ENCODE measurements around the gene PTTG2.
"Not testable (repeated sequence)": the region's sequence is repeated elsewhere in the genome, so short reads cannot be mapped to it uniquely, and the experiment has no call there.

Gene PTTG2

DNA sequence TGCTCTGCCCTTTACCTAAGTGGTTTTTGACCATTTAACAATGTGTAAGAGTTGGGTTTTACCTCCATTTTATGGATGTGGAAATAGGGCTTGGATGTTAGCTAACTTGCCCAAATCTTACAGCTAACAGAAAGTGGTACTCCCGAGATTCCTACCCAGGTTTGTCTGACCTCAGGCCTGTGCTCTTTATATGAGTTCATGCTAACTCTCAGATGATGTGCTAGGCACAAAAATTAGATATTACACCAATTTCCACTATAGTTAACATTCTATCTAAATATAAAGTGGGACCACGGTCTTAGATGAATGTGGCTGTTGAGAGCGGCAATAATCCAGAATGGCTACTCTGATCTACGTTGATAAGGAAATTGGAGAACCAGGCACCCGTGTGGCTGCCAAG lies at the start of gene PTTG2:
TSS of gene PTTG2 (plus strand) at position 301 of the 400 bp plus-strand sequence. CDS start at position 338, 37 bp downstream.
- DNase-seq, result no peak

- no peak for DNase-seq
Observed at GRCh38 chr4:37914539-37914938, 45.7 kb upstream of the PTTG2 start.

DNA sequence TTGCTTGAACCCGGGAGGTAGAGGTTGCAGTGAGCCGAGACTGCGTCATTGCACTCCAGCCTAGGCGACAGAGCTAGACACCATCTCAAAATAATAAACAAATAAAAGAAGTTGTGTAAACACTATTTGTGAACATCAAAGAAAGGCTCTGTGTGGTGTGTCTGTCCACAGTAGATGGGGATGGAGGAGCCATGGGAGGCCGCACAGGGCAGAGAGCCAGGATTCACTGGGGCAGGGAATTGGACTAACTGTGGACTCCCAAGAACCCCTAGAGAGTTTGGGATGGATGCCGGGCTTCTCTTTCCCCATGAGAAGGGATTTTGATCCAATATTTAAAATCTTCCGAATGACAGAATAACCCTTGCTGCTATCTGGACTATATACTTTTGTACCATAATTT lies 42.8 kb upstream of the PTTG2 start:
- DNase-seq, result no peak

DNA sequence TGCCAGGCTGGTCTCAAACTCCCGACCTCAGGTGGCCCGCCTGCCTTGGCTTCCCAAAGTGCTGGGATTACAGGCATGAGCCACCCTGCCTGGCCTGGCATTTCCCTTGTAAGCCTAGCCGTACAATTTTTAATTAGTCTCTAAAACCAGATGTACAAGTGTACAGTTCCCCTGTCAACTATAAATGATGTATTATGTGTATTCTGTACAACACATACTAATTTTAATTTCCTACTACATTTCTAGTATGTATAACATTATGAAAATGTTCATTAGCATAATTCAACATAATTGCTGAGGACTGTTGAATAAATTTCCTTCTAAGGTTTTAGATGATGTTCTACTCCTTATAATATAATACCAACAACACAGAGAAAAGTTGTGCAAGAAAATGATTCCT lies 41.5 kb upstream of the PTTG2 start:
- DNase-seq, result no peak

DNA sequence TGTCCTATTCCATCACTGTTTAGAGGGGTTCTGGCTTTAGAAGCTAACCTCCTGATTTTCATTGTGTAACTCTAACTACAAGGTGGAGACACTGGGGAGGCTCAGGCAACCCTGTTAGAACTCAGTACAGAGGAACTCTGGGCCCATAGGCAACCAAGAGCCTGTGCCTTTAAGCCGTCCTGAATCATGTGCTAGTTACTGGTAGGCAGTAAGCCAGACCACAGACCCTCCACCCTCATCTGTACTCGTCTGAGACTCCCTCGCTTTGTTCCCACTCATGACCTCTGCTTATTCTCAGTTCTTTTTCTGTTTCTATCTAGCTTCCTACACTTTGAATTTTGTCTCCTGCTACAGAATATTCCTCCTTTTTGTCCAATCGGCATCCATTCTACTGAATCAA lies 37.9 kb upstream of the PTTG2 start:
- no peak for DNase-seq

DNA sequence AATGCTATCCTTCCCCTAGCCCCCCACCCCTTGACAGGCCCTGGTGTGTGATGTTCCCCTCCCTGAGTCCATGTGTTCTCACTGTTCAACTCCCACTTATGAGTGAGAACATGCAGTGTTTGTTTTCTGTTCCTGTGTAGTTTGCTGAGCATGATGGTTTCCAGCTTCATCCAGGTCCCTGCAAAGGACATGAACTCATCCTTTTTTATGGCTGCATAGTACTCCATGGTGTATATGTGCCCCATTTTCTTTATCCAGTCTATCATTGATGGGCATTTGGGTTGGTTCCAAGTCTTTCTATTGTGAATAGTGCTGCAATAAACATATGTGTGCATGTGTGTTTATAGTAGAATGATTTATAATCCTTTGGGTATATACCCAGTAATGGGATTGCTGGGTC lies 37.1 kb upstream of the PTTG2 start:
- not testable (repeated sequence) for DNase-seq

DNA sequence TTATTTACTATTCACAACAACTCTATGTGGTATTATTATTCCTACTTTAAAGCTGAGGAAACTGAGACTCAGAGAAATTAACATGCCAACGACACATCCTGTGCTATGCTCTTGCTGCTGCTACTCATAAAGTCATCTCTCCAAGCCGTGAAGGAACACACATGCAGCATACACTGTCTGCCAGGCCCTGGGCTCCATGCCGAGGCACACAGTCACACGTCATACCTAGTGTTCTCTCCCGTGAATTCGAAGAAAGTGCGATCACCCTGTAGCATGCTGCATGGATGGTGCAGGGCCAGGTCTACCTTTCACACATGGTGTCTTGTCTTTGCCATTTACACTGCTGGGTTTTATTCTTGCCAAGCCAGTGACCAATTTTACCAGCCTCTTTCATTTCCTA lies 35.3 kb upstream of the PTTG2 start:
- no peak for DNase-seq

- no peak for DNase-seq
Observed at GRCh38 chr4:37927434-37927833, 32.8 kb upstream of the PTTG2 start.

GRCh38 chr4:37928426-37929416 lies 31.5 kb upstream of the PTTG2 start:
- DNase-seq, result no peak

DNA sequence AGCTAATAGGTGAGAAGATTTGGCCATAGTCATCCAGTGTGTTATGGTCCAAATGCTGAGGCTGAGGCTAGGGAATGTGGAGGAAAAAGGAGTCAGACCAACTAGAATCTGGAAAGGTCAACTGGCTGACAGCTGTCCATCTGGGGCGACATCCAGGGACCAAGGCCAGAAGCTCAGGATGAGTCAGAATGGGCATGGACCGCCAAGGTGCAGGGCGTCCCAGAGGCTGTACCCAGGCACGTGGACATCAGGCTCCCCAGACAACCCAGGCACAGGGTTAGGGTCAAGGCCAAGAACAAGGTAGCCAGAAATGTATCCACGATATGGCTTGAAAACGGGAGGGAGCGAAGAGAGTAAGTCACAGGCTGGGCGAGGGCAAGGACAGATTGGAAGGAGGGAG lies 26.1 kb upstream of the PTTG2 start:
- DNase-seq, result no peak

DNA sequence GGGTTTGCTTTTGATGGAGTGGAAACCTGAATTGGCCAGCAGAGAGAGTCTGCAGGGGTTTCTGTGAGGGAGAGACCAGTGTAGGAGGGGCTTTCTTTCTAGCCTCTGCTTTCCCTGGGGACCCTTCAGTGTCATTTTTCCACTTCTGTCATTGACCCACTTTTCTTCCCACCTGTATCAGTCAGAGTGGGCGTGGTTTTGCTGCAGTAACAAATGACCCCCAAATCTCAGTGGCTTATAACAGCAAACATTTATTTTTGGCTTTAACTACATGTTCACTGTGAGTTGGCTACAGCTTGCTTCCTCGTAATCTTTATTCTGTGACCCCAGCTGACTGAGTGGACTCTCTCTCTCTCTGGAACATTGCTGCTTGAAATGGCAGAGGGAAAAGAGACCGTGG lies 25.6 kb upstream of the PTTG2 start:
- DNase-seq, result no peak

GRCh38 chr4:37935026-37935425 lies 25.2 kb upstream of the PTTG2 start:
- DNase-seq, result no peak

DNA sequence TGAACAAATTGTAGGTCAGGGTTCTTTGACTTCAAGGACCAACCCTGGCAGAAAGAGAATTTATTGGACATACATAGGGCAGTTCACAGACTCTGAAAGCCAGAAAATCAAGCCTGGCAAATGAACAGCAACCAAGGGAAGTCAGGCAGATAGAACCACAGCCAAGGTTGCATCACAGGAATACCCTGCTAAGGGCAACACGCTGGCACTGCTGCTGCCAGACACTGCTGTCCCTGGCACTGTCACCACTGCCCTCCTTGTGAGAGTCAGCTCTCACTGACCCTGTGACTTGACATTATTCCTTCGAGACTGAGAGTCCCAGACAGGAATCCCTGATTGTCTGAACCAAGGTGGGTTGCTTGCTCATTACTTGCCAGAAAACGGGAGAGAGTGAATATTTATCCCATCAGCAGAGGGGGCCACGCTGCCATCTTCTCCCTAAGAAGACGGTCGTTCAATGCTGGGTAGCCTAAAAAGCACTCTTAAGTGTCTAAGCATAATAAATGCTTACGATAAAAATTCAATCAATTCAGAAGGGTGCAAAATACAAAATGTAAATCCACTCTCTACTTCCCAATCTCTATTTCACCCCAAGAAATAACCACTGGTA lies 23.2 kb upstream of the PTTG2 start:
- DNase-seq, result no peak

GRCh38 chr4:37938208-37938607 lies 22.0 kb upstream of the PTTG2 start:
- DNase-seq, result no peak

DNA sequence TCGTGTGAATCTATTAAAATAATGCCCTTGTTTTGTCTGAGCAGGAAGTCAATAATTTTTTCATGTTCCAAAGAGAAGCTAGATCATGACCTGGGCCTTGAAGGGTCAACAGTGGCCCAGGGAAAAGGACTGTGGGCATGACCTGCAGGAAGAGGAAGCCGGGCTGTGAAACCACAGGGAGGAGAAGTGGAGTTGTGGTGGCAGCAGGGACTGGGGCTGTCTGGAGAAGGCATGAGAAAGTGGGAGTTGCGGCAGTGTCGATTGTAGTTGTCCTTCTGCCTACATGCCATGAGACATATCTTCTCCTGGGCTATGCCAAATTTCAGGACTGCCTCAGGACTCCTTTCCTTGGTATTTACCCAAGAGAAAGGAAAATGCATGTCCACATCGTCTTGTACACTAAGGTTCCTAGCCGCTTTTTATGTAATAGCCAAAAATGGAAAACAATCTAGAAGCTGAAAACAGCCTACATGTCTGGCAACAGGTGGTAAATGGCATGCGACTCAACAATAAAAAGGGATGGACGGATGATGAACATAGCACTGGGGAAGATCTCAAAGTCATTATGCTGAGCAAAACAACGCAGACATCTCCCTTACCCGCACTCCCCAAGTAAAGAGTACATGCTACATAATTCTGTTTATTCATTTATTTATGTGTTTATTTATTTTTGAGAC lies 13.6 kb upstream of the PTTG2 start:
- DNase-seq, result no peak

GRCh38 chr4:37948542-37948941 lies 11.7 kb upstream of the PTTG2 start:
- no peak for DNase-seq

- no peak for DNase-seq
Observed at GRCh38 chr4:37949636-37950426, 10.4 kb upstream of the PTTG2 start.

- DNase-seq, result no peak
Observed at GRCh38 chr4:37951461-37952352, 8.5 kb upstream of the PTTG2 start.

GRCh38 chr4:37953156-37953555 lies 7.0 kb upstream of the PTTG2 start:
- no peak for DNase-seq

GRCh38 chr4:37953620-37954293 lies 6.4 kb upstream of the PTTG2 start:
- no peak for DNase-seq

DNA sequence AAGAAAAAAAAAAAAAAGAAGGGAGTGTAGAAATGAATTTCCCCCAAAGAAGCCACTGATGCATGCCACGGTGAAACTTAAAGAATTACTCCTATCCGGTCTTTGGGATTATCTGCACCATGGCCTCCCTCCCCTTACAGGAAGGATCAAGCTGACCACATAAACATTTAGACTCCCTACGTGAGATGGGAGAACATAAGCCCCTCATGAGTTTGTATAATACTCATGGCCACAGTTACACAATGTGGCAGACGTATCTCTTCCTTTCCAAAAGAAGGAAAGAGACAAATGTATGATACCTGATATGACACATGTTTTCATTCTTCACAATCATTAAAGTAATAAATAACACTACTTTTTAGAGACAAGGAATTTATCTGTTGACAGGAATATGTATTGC lies 3.3 kb upstream of the PTTG2 start:
- no peak for DNase-seq

All from NCI-H1694 (cell line).